Stimulated activated naive CD8-positive, alpha-beta T cell treated with anti-CD3 and anti-CD28 coated beads, Interleukin-15, Interleukin-2, amounts not matched to agents 100 ng/mL and 50 ng/mL, for 24 hours (primary cell): ENCODE results near the gene ASCL1.

Source experiments
- H3K27ac Mint-ChIP-seq: one replicate; pipeline ENCODE4 v1.8.0; 2021; ENCODE audit warnings: mild to moderate bottlenecking, mixed read lengths
- H3K27me3 Mint-ChIP-seq: one replicate; pipeline ENCODE4 v1.8.0; 2021; ENCODE audit warnings: mixed read lengths
- H3K36me3 Mint-ChIP-seq: one replicate; pipeline ENCODE4 v1.8.0; 2021; ENCODE audit warnings: low read depth, mixed read lengths
- H3K4me1 Mint-ChIP-seq: one replicate; pipeline ENCODE4 v1.8.0; 2021; ENCODE audit warnings: low read depth, mixed read lengths
- H3K4me3 Mint-ChIP-seq: one replicate; pipeline ENCODE4 v1.8.0; 2021; ENCODE audit warnings: mild to moderate bottlenecking, mixed read lengths
- H3K9me3 Mint-ChIP-seq: one replicate; pipeline ENCODE4 v1.8.0; 2021; ENCODE audit warnings: mixed read lengths

Gene ASCL1

DNA sequence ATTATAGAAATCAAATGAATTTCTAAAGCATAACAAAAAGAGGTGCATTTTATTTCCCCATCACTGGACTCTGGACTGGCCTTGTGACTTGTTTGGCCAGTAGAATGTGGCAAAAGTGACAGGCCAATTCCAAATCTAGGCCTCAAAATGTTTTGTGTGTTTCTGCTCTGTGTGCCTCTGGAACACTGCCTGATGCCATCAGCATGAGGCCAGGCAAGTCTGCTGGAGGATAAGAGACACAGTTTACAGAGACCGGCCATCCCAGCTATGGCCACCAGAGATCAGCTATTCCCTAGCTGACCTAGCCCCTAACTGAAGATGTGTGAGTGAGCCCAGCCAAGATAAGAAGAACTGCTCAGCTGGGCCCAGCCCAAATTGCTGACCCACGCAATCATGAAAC, 32.9 kb downstream of the ASCL1 start:
- no peaks in the 10 kb centered on the region for H3K27me3 Mint-ChIP-seq
- H3K4me3 Mint-ChIP-seq: no peak overlapping the region
- peaks cover 10% of the 10 kb centered on the region for H3K4me1 Mint-ChIP-seq
- no peaks in the 10 kb centered on the region for H3K9me3 Mint-ChIP-seq
- H3K36me3 Mint-ChIP-seq: no peaks in the 10 kb centered on the region
- H3K27ac Mint-ChIP-seq: no peak overlapping the region

DNA sequence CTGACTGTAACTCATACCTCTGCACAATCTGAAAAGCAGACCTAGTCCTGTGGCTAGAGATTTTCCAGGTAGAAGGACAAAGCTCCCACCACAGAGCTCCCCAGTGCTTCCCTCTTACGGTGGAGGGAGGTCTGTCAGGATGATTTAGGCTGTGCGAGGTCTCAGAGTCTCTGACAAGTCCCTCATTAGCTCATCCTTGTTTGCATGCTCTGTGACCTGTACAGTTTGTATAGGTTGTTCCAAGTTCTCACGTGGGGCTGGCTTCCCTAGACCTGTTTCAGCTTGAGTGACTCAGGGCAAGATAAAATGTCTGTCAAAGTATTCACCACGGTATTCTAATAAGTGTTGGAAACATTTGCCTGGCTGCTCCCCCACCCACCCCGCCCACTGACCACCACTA, 34.8 kb downstream of the ASCL1 start:
- no peak overlapping the region for H3K27ac Mint-ChIP-seq
- H3K4me1 Mint-ChIP-seq: peaks cover 10% of the 10 kb centered on the region
- no peak overlapping the region for H3K4me3 Mint-ChIP-seq
- H3K27me3 Mint-ChIP-seq: no peaks in the 10 kb centered on the region
- H3K36me3 Mint-ChIP-seq: no peaks in the 10 kb centered on the region
- H3K9me3 Mint-ChIP-seq: no peaks in the 10 kb centered on the region

DNA sequence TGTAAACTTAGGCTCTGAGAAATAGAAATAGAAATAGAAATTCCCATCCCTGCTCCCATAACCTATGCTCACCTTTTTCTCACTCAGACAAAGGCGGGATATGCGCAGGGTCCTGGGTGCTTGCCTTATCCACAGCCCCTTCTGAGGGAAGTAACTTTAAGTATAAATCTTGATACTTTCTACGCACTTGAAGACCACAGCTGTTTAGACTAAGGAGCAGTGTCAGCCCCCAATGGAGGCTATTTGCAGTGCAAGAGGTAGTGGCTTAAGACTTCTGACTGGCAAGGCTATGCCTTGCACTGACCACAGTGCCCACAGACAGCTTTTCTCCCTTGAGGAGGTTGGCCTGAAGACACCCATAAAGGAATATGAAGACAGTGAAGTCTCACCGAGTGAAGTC, 35.2 kb downstream of the ASCL1 start:
- Mint-ChIP-seq H3K36me3 (no peaks in the 10 kb centered on the region), H3K4me1 (peaks cover 10% of the 10 kb centered on the region), H3K9me3 (no peaks in the 10 kb centered on the region), H3K4me3 (no peak overlapping the region), H3K27me3 (no peaks in the 10 kb centered on the region), H3K27ac (no peak overlapping the region)

DNA sequence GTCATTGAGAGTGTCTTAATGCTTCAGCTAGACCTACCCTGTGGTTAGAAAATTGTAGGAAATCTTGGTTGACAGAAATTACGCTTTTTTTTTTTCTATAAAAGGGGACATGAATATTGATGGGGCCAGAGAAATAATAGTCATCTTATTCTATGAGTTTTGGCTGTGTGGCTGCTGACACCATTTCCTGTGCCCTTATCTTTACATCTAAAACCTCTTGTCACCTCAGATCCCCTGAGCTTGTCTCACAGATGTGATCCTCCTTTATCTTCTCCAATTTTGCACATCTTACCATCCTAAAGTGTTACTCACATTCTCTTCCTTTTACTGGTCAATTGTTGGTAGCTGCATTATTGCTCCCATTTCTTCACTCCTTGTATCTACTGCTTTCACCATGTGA, 36.1 kb downstream of the ASCL1 start:
- no peaks in the 10 kb centered on the region for H3K9me3 Mint-ChIP-seq

DNA sequence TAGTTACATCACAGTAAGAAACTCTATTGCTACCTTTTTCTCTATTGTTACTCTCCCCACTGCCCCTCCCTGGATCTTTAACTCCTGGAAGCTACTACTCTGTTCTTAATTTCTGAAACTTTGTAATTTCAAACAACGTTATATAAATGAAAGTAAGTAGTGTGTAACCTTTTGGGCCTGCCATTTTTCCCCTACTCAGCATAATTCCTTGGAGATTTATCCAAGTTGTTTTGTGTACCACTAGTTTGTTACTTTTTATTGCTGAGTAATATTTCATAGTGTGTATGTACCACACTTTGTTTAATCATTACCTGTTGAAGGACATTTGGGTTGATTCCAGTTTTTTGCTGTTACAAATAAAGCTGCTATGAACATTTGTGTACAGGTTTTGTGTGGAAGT, 37.9 kb downstream of the ASCL1 start:
- peaks cover 10% of the 10 kb centered on the region for H3K4me1 Mint-ChIP-seq
- no peak overlapping the region for H3K4me3 Mint-ChIP-seq
- H3K36me3 Mint-ChIP-seq: no peaks in the 10 kb centered on the region
- peaks cover 7% of the 10 kb centered on the region for H3K9me3 Mint-ChIP-seq
- no peaks in the 10 kb centered on the region for H3K27me3 Mint-ChIP-seq
- no peak overlapping the region for H3K27ac Mint-ChIP-seq

More for the DNA sequence above, 36.1 kb downstream of the ASCL1 start:
- Mint-ChIP-seq H3K4me3 (no peak overlapping the region), H3K27me3 (no peaks in the 10 kb centered on the region), H3K27ac (no peak overlapping the region), H3K36me3 (no peaks in the 10 kb centered on the region), H3K4me1 (peaks cover 10% of the 10 kb centered on the region)
